Natural killer cell (primary cell): ENCODE data around the gene CAMKK2. TPM values are rescaled to one million over a fixed set of nuclear protein-coding genes. Genes with fewer than 3 reads are reported as not detected.

Source experiments
- ATAC-seq, 3 donors: fragments of 150-1000 bp in 2 of 3; fragments of 200-7000 bp in 1 of 3; cut with Tn5 transposase; 1 replicate in 1 of 3; 2 replicates in 2 of 3; pipeline ENCODE4 v1.10.0; 2021; ENCODE audit warnings: mild to moderate bottlenecking in 2 of 3, moderate library complexity in 2 of 3
- DNase-seq, 2 donors: peaks; one replicate each; pipeline versions ENCODE4 v3.0.0 to v3.0.0-alpha.2; 2013 to 2021; ENCODE audit warnings: mixed read lengths in 1 of 2
- H3K27ac ChIP-seq: one replicate; pipeline ENCODE4 v1.5.1; 2013; ENCODE audit warnings: mild to moderate bottlenecking, low read length
- H3K27me3 ChIP-seq: one replicate; pipeline ENCODE4 v1.6.1; 2013; ENCODE audit warnings: low read length; ENCODE audit not compliant: control insufficient read depth, insufficient read depth
- H3K36me3 ChIP-seq: one replicate; pipeline ENCODE4 v1.6.1; 2013; ENCODE audit warnings: low read length; ENCODE audit not compliant: control insufficient read depth, insufficient read depth
- H3K4me1 ChIP-seq: one replicate; pipeline ENCODE4 v1.6.1; 2013; ENCODE audit warnings: low read length; ENCODE audit not compliant: control insufficient read depth, insufficient read depth
- H3K4me3 ChIP-seq: one replicate; pipeline ENCODE4 v1.5.1; 2013; ENCODE audit warnings: low read length
- H3K9me3 ChIP-seq: one replicate; pipeline ENCODE4 v1.6.1; 2013; ENCODE audit warnings: low read length; ENCODE audit not compliant: control insufficient read depth, insufficient read depth
- H3K27ac Mint-ChIP-seq, 2 donors: one replicate each; pipeline ENCODE4 v1.8.0; 2022; ENCODE audit warnings: mild to moderate bottlenecking in 2 of 2, mixed read lengths in 2 of 2, moderate library complexity in 1 of 2
- H3K27me3 Mint-ChIP-seq, 2 donors: one replicate each; pipeline ENCODE4 v1.8.0; 2022; ENCODE audit warnings: low read depth in 2 of 2, mixed read lengths in 2 of 2
- H3K36me3 Mint-ChIP-seq: one replicate; pipeline ENCODE4 v1.8.0; 2022; ENCODE audit warnings: mixed read lengths
- H3K4me1 Mint-ChIP-seq, 2 donors: one replicate each; pipeline ENCODE4 v1.8.0; 2022; ENCODE audit warnings: mixed read lengths in 2 of 2
- H3K4me3 Mint-ChIP-seq: one replicate; pipeline ENCODE4 v1.8.0; 2022; ENCODE audit warnings: mild to moderate bottlenecking, moderate library complexity, mixed read lengths
- H3K9me3 Mint-ChIP-seq, 2 donors: one replicate each; pipeline ENCODE4 v1.8.0; 2022; ENCODE audit warnings: mixed read lengths in 2 of 2
- WGBS: methylation state at CpG from one replicate; pipeline ENCODE4 v1.1.7; 2013; ENCODE audit warnings: missing lambda C conversion rate; ENCODE audit not compliant: insufficient coverage; 5-methylcytosine and 5-hydroxymethylcytosine counted together
- intact Hi-C: fragments of 100-400 bp; cut with micrococcal nuclease; formaldehyde crosslinking; loops from one replicate; pipeline ENCODE4 v1.14.2; 2022
- total RNA-seq, 4 donors: library from RNA; stranded (reverse); fragments of 120-200 nt in 1 of 4; gene quantifications; one replicate each; pipeline versions ENCODE4 v1.2.3 to v1.2.4, GENCODE V29; 2013 to 2022
- TF ChIP-seq, protein P1 (sequence below): fragments of 200-600 bp; IDR thresholded peaks from one replicate; pipeline ENCODE4 v1.8.0; 2022; ENCODE audit warnings: antibody characterized with exemption

Gene CAMKK2
- total RNA-seq, 3 donors from 2014 or later (not counting 1 experiment from before 2014, with no cell fraction given), result 19.6 to 27.4 (median 20.9) TPM

DNA sequence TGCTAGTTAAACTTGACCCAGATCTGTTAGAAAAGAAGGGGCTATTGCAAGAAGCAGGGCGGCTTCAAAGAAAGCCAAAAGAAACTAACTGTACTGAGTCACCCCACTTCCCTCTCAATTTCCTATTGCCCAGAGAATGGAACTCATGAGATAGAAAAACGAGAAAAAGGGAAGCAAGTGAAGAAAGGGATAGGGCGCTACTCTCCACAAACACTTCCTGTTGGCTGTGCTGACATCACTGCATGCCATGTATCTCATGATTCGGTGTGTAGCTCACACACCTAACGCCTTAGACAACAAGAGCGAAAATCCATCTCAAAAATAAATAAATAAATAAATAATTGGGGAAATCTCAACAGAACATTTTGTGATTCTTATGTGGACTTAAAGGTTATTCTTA, 99.6 kb downstream of the CAMKK2 start:
- H3K27me3 ChIP-seq, result no peaks in the 10 kb centered on the region
- no peak overlapping the region for H3K4me3 ChIP-seq
- WGBS, result 10% methylated on average over 3 of the region's 6 CpGs
- peaks cover 5% of the 10 kb centered on the region for H3K4me1 ChIP-seq
- no peaks in the 10 kb centered on the region for H3K36me3 ChIP-seq
- TF ChIP-seq, protein P1, sequence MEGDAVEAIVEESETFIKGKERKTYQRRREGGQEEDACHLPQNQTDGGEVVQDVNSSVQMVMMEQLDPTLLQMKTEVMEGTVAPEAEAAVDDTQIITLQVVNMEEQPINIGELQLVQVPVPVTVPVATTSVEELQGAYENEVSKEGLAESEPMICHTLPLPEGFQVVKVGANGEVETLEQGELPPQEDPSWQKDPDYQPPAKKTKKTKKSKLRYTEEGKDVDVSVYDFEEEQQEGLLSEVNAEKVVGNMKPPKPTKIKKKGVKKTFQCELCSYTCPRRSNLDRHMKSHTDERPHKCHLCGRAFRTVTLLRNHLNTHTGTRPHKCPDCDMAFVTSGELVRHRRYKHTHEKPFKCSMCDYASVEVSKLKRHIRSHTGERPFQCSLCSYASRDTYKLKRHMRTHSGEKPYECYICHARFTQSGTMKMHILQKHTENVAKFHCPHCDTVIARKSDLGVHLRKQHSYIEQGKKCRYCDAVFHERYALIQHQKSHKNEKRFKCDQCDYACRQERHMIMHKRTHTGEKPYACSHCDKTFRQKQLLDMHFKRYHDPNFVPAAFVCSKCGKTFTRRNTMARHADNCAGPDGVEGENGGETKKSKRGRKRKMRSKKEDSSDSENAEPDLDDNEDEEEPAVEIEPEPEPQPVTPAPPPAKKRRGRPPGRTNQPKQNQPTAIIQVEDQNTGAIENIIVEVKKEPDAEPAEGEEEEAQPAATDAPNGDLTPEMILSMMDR, result no peak
- DNase-seq (peak in 1 of 2 donors; percentile 48), ATAC-seq (peak; percentile 66 to 78 (median 74))
- Mint-ChIP-seq H3K9me3 (no peaks in the 10 kb centered on the region), H3K4me1 (peaks cover 0 to 5% of the 10 kb centered on the region in 2 donors), H3K27ac (peak overlapping the region in 1 of 2 donors; percentile 75), H3K36me3 (no peaks in the 10 kb centered on the region), H3K27me3 (peaks cover 0 to 2% of the 10 kb centered on the region in 2 donors), H3K4me3 (no peak overlapping the region)
- H3K27ac ChIP-seq, result no peak overlapping the region
- no peaks in the 10 kb centered on the region for H3K9me3 ChIP-seq
- intact Hi-C loops, result no loop called here

DNA sequence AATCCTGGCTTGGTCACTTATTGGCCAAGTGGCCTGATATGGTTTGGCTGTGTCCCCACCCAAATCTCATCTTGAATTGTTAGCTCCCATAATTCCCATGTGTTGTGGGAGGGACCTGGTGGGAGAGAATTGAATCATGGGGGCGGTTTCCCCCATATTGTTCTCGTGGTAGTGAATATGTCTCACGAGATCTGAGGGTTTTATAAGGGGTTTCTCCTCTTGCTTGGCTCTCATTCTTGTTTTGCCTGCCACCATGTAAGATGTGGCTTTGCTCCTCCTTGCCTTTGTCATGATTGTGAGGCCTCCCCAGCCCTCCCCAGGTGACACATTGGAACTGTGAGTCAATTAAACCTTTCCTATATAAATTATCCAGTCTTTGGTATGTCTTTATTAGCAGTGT, 105.4 kb downstream of the CAMKK2 start:
- H3K4me1 ChIP-seq, result no peaks in the 10 kb centered on the region
- Mint-ChIP-seq H3K27ac (no peak overlapping the region), H3K36me3 (no peaks in the 10 kb centered on the region), H3K4me1 (no peaks in the 10 kb centered on the region), H3K4me3 (no peak overlapping the region), H3K27me3 (no peaks in the 10 kb centered on the region), H3K9me3 (no peaks in the 10 kb centered on the region)
- no peak overlapping the region for H3K27ac ChIP-seq
- DNase-seq (no peak), ATAC-seq (no peak)
- TF ChIP-seq, protein P1, result no peak
- 85% methylated on average over 3 of the region's 3 CpGs for WGBS
- no peaks in the 10 kb centered on the region for H3K27me3 ChIP-seq
- H3K4me3 ChIP-seq, result no peak overlapping the region
- no peaks in the 10 kb centered on the region for H3K9me3 ChIP-seq
- intact Hi-C loops, result no loop called here
- no peaks in the 10 kb centered on the region for H3K36me3 ChIP-seq

GRCh38 chr12:121190523-121191031, 105.9 kb downstream of the CAMKK2 start:
- Histone ChIP-seq H3K36me3 (no peaks in the 10 kb centered on the region), H3K9me3 (no peaks in the 10 kb centered on the region), H3K27me3 (no peaks in the 10 kb centered on the region), H3K27ac (no peak overlapping the region), H3K4me1 (no peaks in the 10 kb centered on the region), H3K4me3 (no peak overlapping the region)
- no peaks in the 10 kb centered on the region for H3K27me3 Mint-ChIP-seq
- intact Hi-C loops, result no loop called here
- H3K36me3 Mint-ChIP-seq, result no peaks in the 10 kb centered on the region
- H3K27ac Mint-ChIP-seq, result no peak overlapping the region
- ATAC-seq (no peak), DNase-seq (peak in 1 of 2 donors; percentile 8)
- TF ChIP-seq, protein P1, result no peak
- no peak overlapping the region for H3K4me3 Mint-ChIP-seq
- 75% methylated on average over 2 of the region's 2 CpGs for WGBS
- no peaks in the 10 kb centered on the region for H3K4me1 Mint-ChIP-seq
- no peaks in the 10 kb centered on the region for H3K9me3 Mint-ChIP-seq

DNA sequence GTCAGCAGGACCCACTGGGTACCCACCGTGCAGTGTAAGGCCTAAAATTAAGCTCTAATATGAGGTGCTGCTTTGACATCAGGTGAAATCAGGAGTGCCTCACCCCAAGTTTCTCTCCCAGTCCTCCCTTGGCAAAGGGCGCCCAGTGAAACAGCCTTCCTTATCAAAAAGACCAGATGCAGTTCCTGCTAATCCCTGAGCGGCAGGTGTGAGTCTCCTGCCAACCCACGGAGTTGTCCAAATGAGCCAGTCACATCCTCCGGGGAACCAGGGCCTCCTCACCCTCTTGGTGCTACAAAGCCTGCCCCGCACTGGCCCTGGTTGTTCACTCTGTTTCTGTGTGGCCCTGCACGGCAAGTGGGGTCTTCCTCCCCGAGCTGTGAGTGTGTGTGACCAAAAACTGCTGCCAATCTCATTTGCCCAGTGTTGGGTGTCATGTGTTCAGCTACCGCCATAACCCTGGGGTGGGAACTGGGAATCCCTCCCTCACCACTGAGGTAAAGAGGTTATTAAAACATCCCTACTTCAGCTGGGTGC, 106.8 kb downstream of the CAMKK2 start:
- no peaks in the 10 kb centered on the region for H3K27me3 ChIP-seq
- H3K27me3 Mint-ChIP-seq, result no peaks in the 10 kb centered on the region
- peaks cover 2% of the 10 kb centered on the region for H3K36me3 ChIP-seq
- no peaks in the 10 kb centered on the region for H3K36me3 Mint-ChIP-seq
- DNase-seq (no peak), ATAC-seq (no peak)
- no peak overlapping the region for H3K4me3 Mint-ChIP-seq
- H3K9me3 Mint-ChIP-seq, result no peaks in the 10 kb centered on the region
- no peaks in the 10 kb centered on the region for H3K4me1 Mint-ChIP-seq
- no peak overlapping the region for H3K27ac ChIP-seq
- 84% methylated on average over 9 of the region's 9 CpGs for WGBS
- H3K4me3 ChIP-seq, result no peak overlapping the region
- no peaks in the 10 kb centered on the region for H3K9me3 ChIP-seq
- no peak overlapping the region for H3K27ac Mint-ChIP-seq
- no peaks in the 10 kb centered on the region for H3K4me1 ChIP-seq
- intact Hi-C loops, result no loop called here
- TF ChIP-seq, protein P1, result no peak
